HCT116 (cell line): ENCODE measurements around the gene FLNA. TPM values are rescaled to one million over a fixed set of nuclear protein-coding genes. Genes with fewer than 3 reads are reported as not detected.
"Not testable (repeated sequence)": the region's sequence is repeated elsewhere in the genome, so short reads cannot be mapped to it uniquely, and the experiment has no call there.

Experiments used
- ATAC-seq: fragments of 200-7000 bp; cut with Tn5 transposase; 2 replicates; pipeline ENCODE4 v1.9.1; 2020; ENCODE audit warnings: mild to moderate bottlenecking, moderate library complexity
- BruUV-seq: library from RNA; stranded (reverse); fragments of 400-500 nt; replicated peaks from 2 replicates; lab custom pipeline; 2021; lab: Mats Ljungman, UMichigan
- CTCF ChIA-PET: fragments of 300-600 bp; sonication (Branson Sonifier 250); formaldehyde crosslinking; loops from one replicate; lab custom pipeline; 2021; ENCODE audit warnings: antibody characterized with exemption; lab: Charles Lee
- POLR2A ChIA-PET: fragments of 300-600, 350-600 bp; sonication (Branson Sonifier 250); formaldehyde crosslinking; loops from one replicate; lab custom pipeline; 2021; ENCODE audit warnings: antibody characterized with exemption; lab: Charles Lee
- RAD21 ChIA-PET, 2 experiments: fragments of 300-600 bp; sonication (Branson Sonifier 250); formaldehyde crosslinking; loops; one replicate each; lab custom pipeline; 2023; ENCODE audit warnings: low total read pairs in 2 of 2; ENCODE audit not compliant: uncharacterized antibody in 2 of 2, unreplicated experiment in 2 of 2, low non-redundant PET in 1 of 2; lab: Charles Lee
- DNase-seq: peaks from one replicate; pipeline ENCODE4 v3.0.0-alpha.2; 2010; ENCODE audit warnings: low read depth, low spot score
- H2AFZ ChIP-seq: fragments of 200-600 bp; shearing (Covaris generic), sonication (generic); 2 replicates; pipeline ENCODE4 v1.6.1; 2017; ENCODE audit warnings: low read depth, mixed run types, mixed read lengths, antibody characterized with exemption, low read length; ENCODE audit not compliant: poor library complexity, severe bottlenecking
- H3K27ac ChIP-seq: 2 replicates; pipeline ENCODE4 v1.5.1; 2012; ENCODE audit warnings: low read depth, low read length
- H3K27me3 ChIP-seq: fragments of 200-600 bp; sonication (generic); 2 replicates; pipeline ENCODE4 v1.6.1; 2016; ENCODE audit warnings: mixed run types, low read length, mixed read lengths; ENCODE audit not compliant: insufficient read depth
- H3K36me3 ChIP-seq, 2 experiments: fragments of 200-500 bp in 1 of 2; fragments of 200-600 bp in 1 of 2; sonication (Bioruptor generic) in 1 of 2; sonication (generic) in 1 of 2; 2 replicates each; pipeline versions ENCODE4 v1.5.1 to v1.6.1; 2014 to 2016; ENCODE audit warnings: low read length in 2 of 2, inconsistent platforms in 1 of 2, mixed read lengths in 1 of 2, mixed run types in 1 of 2; ENCODE audit not compliant: insufficient read depth in 2 of 2, control insufficient read depth in 1 of 2
- H3K4me1 ChIP-seq, 2 experiments: fragments of 200-600 bp in 1 of 2; sonication (generic) in 1 of 2; 2 replicates each; pipeline versions ENCODE4 v1.5.1 to v1.6.1; 2012 to 2017; ENCODE audit warnings: low read length in 2 of 2, inconsistent platforms in 1 of 2, mild to moderate bottlenecking in 1 of 2, mixed read lengths in 1 of 2, mixed run types in 1 of 2, moderate library complexity in 1 of 2; ENCODE audit not compliant: insufficient read depth in 2 of 2, control insufficient read depth in 1 of 2
- H3K4me2 ChIP-seq: fragments of 200-600 bp; sonication (generic); 2 replicates; pipeline ENCODE4 v1.6.1; 2017; ENCODE audit warnings: mixed run types, low read length, mixed read lengths
- H3K4me3 ChIP-seq, 2 experiments: fragments of 200-600 bp in 1 of 2; sonication (generic) in 1 of 2; replicated peaks in 1 of 2; 2 replicates each; pipeline ENCODE4 v1.5.1; 2011 to 2016; ENCODE audit warnings: low read length in 2 of 2, control low read depth in 1 of 2, low read depth in 1 of 2, mild to moderate bottlenecking in 1 of 2, mixed read lengths in 1 of 2, mixed run types in 1 of 2
- H3K79me2 ChIP-seq: fragments of 200-600 bp; sonication (generic); 2 replicates; pipeline ENCODE4 v1.6.1; 2017; ENCODE audit warnings: mild to moderate bottlenecking, mixed run types, low read length, moderate library complexity, mixed read lengths; ENCODE audit not compliant: insufficient read depth
- H3K9ac ChIP-seq: fragments of 200-600 bp; sonication (generic); 2 replicates; pipeline ENCODE4 v1.6.1; 2016; ENCODE audit warnings: low read length, mixed read lengths
- H3K9me2 ChIP-seq: fragments of 200-600 bp; sonication (generic), shearing (Covaris generic); 2 replicates; pipeline ENCODE4 v1.6.1; 2017; ENCODE audit warnings: mixed run types, mild to moderate bottlenecking, moderate library complexity; ENCODE audit not compliant: insufficient read depth
- H3K9me3 ChIP-seq, 2 experiments: fragments of 200-500 bp in 1 of 2; fragments of 200-600 bp in 1 of 2; sonication (Bioruptor generic) in 1 of 2; sonication (generic) in 1 of 2; 2 replicates each; pipeline ENCODE4 v1.6.1; 2014 to 2017; ENCODE audit warnings: low read length in 2 of 2, mixed read lengths in 2 of 2, inconsistent platforms in 1 of 2, low read depth in 1 of 2, mild to moderate bottlenecking in 1 of 2, mixed run types in 1 of 2, moderate library complexity in 1 of 2; ENCODE audit not compliant: control insufficient read depth in 1 of 2, insufficient read depth in 1 of 2
- H4K20me1 ChIP-seq: fragments of 200-600 bp; sonication (generic), shearing (Covaris generic); 2 replicates; pipeline ENCODE4 v1.6.1; 2017; ENCODE audit warnings: mixed run types, mild to moderate bottlenecking, moderate library complexity; ENCODE audit not compliant: insufficient read depth
- CBX3 ChIP-seq: IDR thresholded peaks from 2 replicates; pipeline ENCODE4 v1.6.1; 2012; ENCODE audit warnings: low read depth
- CEBPB ChIP-seq: IDR thresholded peaks from 2 replicates; pipeline ENCODE4 v1.6.1; 2012; ENCODE audit warnings: low read depth
- EZH2phosphoT487 ChIP-seq: fragments of 200-600 bp; IDR thresholded peaks from 2 replicates; pipeline ENCODE4 v1.6.1; 2018; ENCODE audit warnings: antibody characterized with exemption, borderline replicate concordance
- FOSL1 ChIP-seq: IDR thresholded peaks from 2 replicates; pipeline ENCODE4 v1.6.1; 2012; ENCODE audit warnings: low read depth
- MAX ChIP-seq: IDR thresholded peaks from 2 replicates; pipeline ENCODE4 v1.6.1; 2012
- POLR2A ChIP-seq: IDR thresholded peaks from 2 replicates; pipeline ENCODE4 v1.7.0; 2011; ENCODE audit warnings: borderline replicate concordance; ENCODE audit not compliant: insufficient read depth, insufficient read length; ENCODE audit errors: extremely low read depth
- POLR2AphosphoS5 ChIP-seq: IDR thresholded peaks from 2 replicates; pipeline ENCODE4 v1.6.1; 2011; ENCODE audit warnings: mild to moderate bottlenecking, low read depth, low read length, moderate library complexity
- SIN3A ChIP-seq: IDR thresholded peaks from 2 replicates; pipeline ENCODE4 v1.6.1; 2012; ENCODE audit warnings: low read depth
- ZFX ChIP-seq: fragments of 450-650 bp; IDR thresholded peaks from 2 replicates; pipeline ENCODE4 v1.6.1; 2017
- ZNF274 ChIP-seq: fragments of 200-500 bp; sonication (Bioruptor generic); IDR thresholded peaks from 2 replicates; pipeline ENCODE4 v1.6.1; 2014; ENCODE audit warnings: mild to moderate bottlenecking, low read depth, low read length, inconsistent platforms
- intact Hi-C: fragments of 100-400 bp; cut with micrococcal nuclease; formaldehyde crosslinking; loops from 2 replicates; pipeline ENCODE4 v1.10.0; 2022
- total RNA-seq: library from RNA; stranded (reverse); gene quantifications from one replicate; pipeline ENCODE4 v1.2.1, GENCODE V29; 2021; ENCODE audit not compliant: unreplicated experiment
- TF ChIP-seq, protein P1 (sequence below), 3 experiments: fragments of 200-600 bp in 1 of 3; sonication (generic) in 1 of 3; IDR thresholded peaks in 2 of 3; conservative IDR thresholded peaks in 1 of 3; 2 replicates each; pipeline ENCODE4 v1.5.1; 2012 to 2017; ENCODE audit warnings: low read depth in 2 of 3, low read length in 2 of 3, antibody characterized with exemption in 1 of 3, borderline replicate concordance in 1 of 3, control low read depth in 1 of 3, mild to moderate bottlenecking in 1 of 3, mixed read lengths in 1 of 3, mixed run types in 1 of 3, moderate library complexity in 1 of 3; ENCODE audit not compliant: insufficient read depth in 1 of 3

FLNA gene
- total RNA-seq, 1 experiment from 2014 or later: 546 TPM

- H3K36me3 ChIP-seq, RAD21 ChIA-PET, H3K27me3 ChIP-seq, H3K9me3 ChIP-seq, H3K4me3 ChIP-seq, H3K4me1 ChIP-seq, H3K9me2 ChIP-seq, H3K27ac ChIP-seq, BruUV-seq, H4K20me1 ChIP-seq, DNase-seq, CTCF ChIA-PET, ATAC-seq, POLR2A ChIA-PET, H3K9ac ChIP-seq, H3K4me2 ChIP-seq, H2AFZ ChIP-seq, intact Hi-C loops, H3K79me2 ChIP-seq: not testable (repeated sequence)
Measured at GRCh38 chrX:154343063-154343462, 31.4 kb downstream of the FLNA start.

DNA sequence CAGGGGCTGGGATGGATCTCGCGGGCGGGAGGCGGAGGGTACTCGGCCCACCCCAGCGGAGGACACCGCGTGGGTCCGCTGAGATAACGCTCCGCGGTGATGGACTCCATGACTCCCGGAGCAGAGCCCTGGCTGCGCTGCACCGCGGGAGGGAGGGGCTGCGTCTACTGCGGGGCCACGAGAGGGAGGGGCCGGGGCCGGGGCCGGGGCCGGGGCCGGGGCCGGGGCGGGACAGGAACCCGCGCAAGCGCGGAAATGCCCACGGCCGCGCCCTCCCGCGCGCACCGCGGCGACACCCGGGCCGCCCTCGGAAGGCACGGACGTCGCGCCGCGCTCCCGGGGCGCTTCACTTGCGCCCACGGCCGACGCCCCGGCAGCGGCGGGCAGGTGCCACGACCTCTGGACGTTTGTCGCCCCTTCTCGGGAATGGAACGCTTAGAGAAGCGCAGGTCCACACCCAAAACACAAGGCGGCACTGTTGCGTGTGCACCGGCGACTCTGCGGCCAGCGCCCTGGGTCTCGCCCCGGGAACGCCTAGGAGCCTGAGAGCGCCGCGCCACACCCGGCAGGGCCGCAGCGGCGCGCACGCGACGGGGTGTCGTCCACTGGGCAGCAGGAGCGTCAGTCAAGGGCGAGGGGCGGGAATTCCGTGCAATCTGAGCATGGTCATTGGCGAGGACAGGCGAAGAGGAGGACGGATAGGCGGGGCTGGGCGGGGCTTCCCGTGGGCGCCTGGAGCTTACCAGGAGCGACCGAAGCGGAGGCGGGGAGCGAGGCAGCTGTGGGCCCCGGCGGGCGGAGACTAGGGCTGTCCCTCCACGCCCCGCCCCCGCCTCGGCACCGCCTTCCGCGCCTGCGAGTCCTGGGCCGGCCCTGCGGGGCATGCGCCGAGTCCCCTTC, 32.8 kb downstream of the FLNA start:
- H3K9me2 ChIP-seq, H3K27me3 ChIP-seq, H3K36me3 ChIP-seq, POLR2A ChIA-PET, H3K4me2 ChIP-seq, H3K4me3 ChIP-seq, H3K4me1 ChIP-seq, H3K9me3 ChIP-seq, RAD21 ChIA-PET, H3K9ac ChIP-seq, intact Hi-C loops, H4K20me1 ChIP-seq, H2AFZ ChIP-seq, DNase-seq, H3K27ac ChIP-seq, BruUV-seq, H3K79me2 ChIP-seq, CTCF ChIA-PET: not testable (repeated sequence)
- ATAC-seq: peak; percentile 85

DNA sequence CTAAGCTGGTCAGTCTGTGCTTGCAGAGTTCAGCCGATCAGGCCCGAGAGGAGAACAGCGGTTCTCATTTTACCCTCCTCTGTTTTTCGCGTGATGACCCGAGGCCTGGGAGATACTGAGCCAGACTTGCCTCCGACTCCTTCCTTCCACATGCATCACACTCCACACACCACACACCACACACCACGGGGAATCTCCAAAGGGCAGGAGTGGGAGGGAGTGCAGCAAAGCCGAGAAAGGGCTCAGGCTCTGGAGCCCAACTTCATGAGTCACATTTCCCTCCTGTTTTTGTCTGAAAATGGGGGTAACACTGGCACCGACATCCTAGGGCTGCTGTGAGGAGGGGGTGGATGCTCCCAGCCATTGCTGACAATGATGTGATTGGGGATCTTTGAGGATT, 39.9 kb downstream of the FLNA start:
- BruUV-seq: no TSS peak
- Histone ChIP-seq H3K9ac (no peak overlapping the region), H3K79me2 (no peaks in the 10 kb centered on the region), H3K27me3 (no peaks in the 10 kb centered on the region), H3K27ac (no peak overlapping the region), H2AFZ (no peak overlapping the region), H3K9me3 (no peaks in the 10 kb centered on the region), H4K20me1 (no peaks in the 10 kb centered on the region), H3K4me2 (no peak overlapping the region), H3K9me2 (no peaks in the 10 kb centered on the region), H3K36me3 (no peaks in the 10 kb centered on the region), H3K4me3 (no peak overlapping the region), H3K4me1 (no peaks in the 10 kb centered on the region)
- RAD21 ChIA-PET: no interaction called here
- POLR2A ChIA-PET: no interaction called here
- CTCF ChIA-PET: no interaction called here
- ATAC-seq (no peak), DNase-seq (no peak)
- intact Hi-C loops: no loop called here
- TF ChIP-seq ZNF274: no peak
- no peak for TF ChIP-seq CBX3
- TF ChIP-seq POLR2AphosphoS5: no peak
- no peak for TF ChIP-seq MAX
- TF ChIP-seq, protein P1, sequence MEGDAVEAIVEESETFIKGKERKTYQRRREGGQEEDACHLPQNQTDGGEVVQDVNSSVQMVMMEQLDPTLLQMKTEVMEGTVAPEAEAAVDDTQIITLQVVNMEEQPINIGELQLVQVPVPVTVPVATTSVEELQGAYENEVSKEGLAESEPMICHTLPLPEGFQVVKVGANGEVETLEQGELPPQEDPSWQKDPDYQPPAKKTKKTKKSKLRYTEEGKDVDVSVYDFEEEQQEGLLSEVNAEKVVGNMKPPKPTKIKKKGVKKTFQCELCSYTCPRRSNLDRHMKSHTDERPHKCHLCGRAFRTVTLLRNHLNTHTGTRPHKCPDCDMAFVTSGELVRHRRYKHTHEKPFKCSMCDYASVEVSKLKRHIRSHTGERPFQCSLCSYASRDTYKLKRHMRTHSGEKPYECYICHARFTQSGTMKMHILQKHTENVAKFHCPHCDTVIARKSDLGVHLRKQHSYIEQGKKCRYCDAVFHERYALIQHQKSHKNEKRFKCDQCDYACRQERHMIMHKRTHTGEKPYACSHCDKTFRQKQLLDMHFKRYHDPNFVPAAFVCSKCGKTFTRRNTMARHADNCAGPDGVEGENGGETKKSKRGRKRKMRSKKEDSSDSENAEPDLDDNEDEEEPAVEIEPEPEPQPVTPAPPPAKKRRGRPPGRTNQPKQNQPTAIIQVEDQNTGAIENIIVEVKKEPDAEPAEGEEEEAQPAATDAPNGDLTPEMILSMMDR (IDR thresholded peaks at IDR 0.05 in 2 of 3, conservative IDR thresholded peaks at IDR 0.05 in 1 of 3; ENCODE audit: borderline replicate concordance in 1 of 3, insufficient read depth in 1 of 3, low read depth in 2 of 3, low read length in 2 of 3): no peak
- TF ChIP-seq ZFX: no peak
- TF ChIP-seq CEBPB: no peak
- TF ChIP-seq EZH2phosphoT487: no peak
- no peak for TF ChIP-seq FOSL1
- TF ChIP-seq SIN3A: no peak
- no peak for TF ChIP-seq POLR2A
